ENCODE data around the gene IL6ST.

IL6ST gene

DNA sequence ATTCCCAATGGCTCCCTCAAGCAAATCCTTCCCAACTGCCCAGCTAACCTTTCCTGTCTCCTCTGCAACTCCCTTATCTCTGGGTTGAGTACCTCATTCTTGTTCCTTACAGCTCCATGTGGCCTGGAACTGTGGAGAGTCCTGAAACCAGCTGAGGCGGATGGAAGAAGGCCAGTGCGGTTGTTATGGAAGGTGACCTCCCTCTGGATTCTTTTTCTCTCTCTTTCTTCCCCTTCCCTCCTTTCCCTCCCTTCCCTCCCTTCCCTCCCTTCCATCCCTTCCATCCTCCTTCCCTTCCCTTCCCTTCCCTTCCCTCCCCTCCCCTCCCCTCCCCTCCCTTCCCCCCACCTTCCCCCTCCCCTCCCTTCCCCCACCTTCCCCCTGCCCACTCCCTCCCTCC lies 98.5 kb downstream of the IL6ST start:
- Histone ChIP-seq H3K4me3 (ENCODE audit: severe bottlenecking) (no peak overlapping the region), H3K27me3 (ENCODE audit: insufficient read depth, poor library complexity, severe bottlenecking) (no peaks in the 10 kb centered on the region), H3K4me1 (ENCODE audit: insufficient read depth, poor library complexity, severe bottlenecking) (no peaks in the 10 kb centered on the region), H3K9me3 (ENCODE audit: severe bottlenecking) (no peaks in the 10 kb centered on the region), H3K36me3 (ENCODE audit: low read depth) (no peaks in the 10 kb centered on the region), H3K27ac (ENCODE audit: poor library complexity, severe bottlenecking) (no peak overlapping the region)
- DNase-seq (ENCODE audit: low spot score) (no peak), ATAC-seq (ENCODE audit: low read depth) (no peak)
- TF ChIP-seq, protein P1, sequence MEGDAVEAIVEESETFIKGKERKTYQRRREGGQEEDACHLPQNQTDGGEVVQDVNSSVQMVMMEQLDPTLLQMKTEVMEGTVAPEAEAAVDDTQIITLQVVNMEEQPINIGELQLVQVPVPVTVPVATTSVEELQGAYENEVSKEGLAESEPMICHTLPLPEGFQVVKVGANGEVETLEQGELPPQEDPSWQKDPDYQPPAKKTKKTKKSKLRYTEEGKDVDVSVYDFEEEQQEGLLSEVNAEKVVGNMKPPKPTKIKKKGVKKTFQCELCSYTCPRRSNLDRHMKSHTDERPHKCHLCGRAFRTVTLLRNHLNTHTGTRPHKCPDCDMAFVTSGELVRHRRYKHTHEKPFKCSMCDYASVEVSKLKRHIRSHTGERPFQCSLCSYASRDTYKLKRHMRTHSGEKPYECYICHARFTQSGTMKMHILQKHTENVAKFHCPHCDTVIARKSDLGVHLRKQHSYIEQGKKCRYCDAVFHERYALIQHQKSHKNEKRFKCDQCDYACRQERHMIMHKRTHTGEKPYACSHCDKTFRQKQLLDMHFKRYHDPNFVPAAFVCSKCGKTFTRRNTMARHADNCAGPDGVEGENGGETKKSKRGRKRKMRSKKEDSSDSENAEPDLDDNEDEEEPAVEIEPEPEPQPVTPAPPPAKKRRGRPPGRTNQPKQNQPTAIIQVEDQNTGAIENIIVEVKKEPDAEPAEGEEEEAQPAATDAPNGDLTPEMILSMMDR (IDR thresholded peaks at IDR 0.05; ENCODE audit: poor library complexity, severe bottlenecking), result no peak

DNA sequence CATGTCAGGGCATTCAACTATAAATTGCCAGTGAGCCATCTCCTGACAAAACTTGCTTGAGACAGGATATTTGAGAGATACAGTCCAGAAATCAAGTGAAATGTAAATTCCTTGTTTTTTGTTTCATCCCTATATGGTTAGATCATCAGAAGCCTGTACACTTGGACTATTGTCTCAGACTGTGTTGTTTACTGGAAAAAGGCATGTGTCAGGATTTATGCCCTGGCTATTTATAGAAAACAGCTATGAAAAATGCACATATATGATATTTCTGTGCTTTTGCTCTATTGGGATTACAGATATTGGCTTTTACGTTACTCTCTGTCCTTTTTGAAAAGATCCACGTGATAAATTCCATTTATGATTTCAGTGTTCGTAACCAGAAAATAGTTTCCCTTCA lies 99.4 kb downstream of the IL6ST start:
- no peaks in the 10 kb centered on the region for H3K27me3 ChIP-seq (ENCODE audit: insufficient read depth, poor library complexity, severe bottlenecking)
- ATAC-seq (ENCODE audit: low read depth), result no peak
- H3K4me3 ChIP-seq (ENCODE audit: severe bottlenecking), result no peak overlapping the region
- no peaks in the 10 kb centered on the region for H3K9me3 ChIP-seq (ENCODE audit: severe bottlenecking)
- TF ChIP-seq, protein P1 (IDR thresholded peaks at IDR 0.05; ENCODE audit: poor library complexity, severe bottlenecking), result no peak
- H3K36me3 ChIP-seq (ENCODE audit: low read depth), result no peaks in the 10 kb centered on the region
- DNase-seq (ENCODE audit: low spot score), result no peak
- H3K4me1 ChIP-seq (ENCODE audit: insufficient read depth, poor library complexity, severe bottlenecking), result no peaks in the 10 kb centered on the region
- H3K27ac ChIP-seq (ENCODE audit: poor library complexity, severe bottlenecking), result no peak overlapping the region

DNA sequence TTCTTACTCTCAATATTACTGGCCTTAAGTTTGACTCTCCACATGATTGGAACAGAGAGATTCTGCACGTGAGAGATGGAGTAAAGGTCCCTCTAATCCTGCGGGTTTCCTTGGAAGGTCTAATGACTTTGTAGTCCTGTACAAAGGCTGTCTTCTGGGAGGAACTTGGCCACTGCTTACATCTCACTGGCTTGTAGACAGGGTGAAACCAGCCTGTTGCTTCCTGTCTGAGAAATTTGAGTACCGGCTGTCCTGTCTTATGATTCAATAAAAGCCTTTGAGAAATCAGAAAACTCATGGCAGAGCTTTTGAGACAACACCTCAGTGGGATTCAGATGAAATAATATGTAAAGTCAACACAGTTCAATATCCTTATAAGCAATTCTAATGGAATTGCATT lies 100.6 kb downstream of the IL6ST start:
- no peak for DNase-seq (ENCODE audit: low spot score)
- TF ChIP-seq, protein P1 (IDR thresholded peaks at IDR 0.05; ENCODE audit: poor library complexity, severe bottlenecking), result no peak
- H3K4me1 ChIP-seq (ENCODE audit: insufficient read depth, poor library complexity, severe bottlenecking), result no peaks in the 10 kb centered on the region
- H3K27ac ChIP-seq (ENCODE audit: poor library complexity, severe bottlenecking), result no peak overlapping the region
- no peaks in the 10 kb centered on the region for H3K9me3 ChIP-seq (ENCODE audit: severe bottlenecking)
- H3K4me3 ChIP-seq (ENCODE audit: severe bottlenecking), result no peak overlapping the region
- ATAC-seq (ENCODE audit: low read depth), result no peak
- no peaks in the 10 kb centered on the region for H3K27me3 ChIP-seq (ENCODE audit: insufficient read depth, poor library complexity, severe bottlenecking)
- no peaks in the 10 kb centered on the region for H3K36me3 ChIP-seq (ENCODE audit: low read depth)

DNA sequence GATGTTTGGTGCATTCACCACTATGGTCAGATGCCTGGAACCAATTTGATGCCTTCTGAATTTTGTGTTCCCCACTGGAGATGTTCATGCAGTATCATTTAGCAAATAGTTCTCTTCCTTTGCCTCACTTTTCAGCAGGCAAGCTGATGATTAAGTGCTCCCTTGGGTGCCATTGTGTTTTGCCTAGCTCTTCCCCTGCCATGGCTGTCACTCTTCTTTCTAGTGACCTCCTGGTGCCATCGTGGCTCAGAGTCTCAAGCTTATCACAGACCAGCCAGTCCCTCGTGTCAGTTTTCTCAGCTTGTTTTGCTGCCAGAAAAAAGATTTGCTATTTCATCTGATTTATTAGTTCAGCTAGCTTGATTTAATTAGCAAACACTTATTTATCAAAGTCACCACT lies 102.3 kb downstream of the IL6ST start:
- Histone ChIP-seq H3K9me3 (ENCODE audit: severe bottlenecking) (no peaks in the 10 kb centered on the region), H3K27me3 (ENCODE audit: insufficient read depth, poor library complexity, severe bottlenecking) (no peaks in the 10 kb centered on the region), H3K36me3 (ENCODE audit: low read depth) (no peaks in the 10 kb centered on the region), H3K4me1 (ENCODE audit: insufficient read depth, poor library complexity, severe bottlenecking) (no peaks in the 10 kb centered on the region), H3K4me3 (ENCODE audit: severe bottlenecking) (no peak overlapping the region), H3K27ac (ENCODE audit: poor library complexity, severe bottlenecking) (no peak overlapping the region)
- no peak for DNase-seq (ENCODE audit: low spot score)
- TF ChIP-seq, protein P1 (IDR thresholded peaks at IDR 0.05; ENCODE audit: poor library complexity, severe bottlenecking), result no peak
- ATAC-seq (ENCODE audit: low read depth), result no peak

DNA sequence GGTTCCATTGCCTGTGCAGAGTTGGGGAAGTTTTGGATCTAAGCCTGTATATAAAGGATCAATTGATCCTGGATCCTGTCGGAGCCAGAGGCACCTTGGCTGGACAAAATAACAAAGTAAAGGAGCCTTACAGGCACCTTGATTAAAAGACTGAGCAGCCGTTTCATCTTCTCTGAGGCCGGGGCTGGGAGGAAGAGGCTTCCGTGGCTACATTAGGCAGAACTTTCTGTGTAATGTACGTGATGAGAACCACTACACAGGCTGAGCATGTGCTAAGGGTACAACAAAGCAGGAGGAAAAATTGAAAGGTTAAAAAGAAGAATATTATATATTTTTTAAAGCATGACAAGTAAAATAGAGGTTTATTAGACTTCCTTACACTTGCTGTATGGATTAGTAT lies 106.6 kb downstream of the IL6ST start:
- TF ChIP-seq, protein P1 (IDR thresholded peaks at IDR 0.05; ENCODE audit: poor library complexity, severe bottlenecking), result no peak

More for the DNA sequence above, 106.6 kb downstream of the IL6ST start:
- H3K4me3 ChIP-seq (ENCODE audit: severe bottlenecking), result no peak overlapping the region
- DNase-seq (ENCODE audit: low spot score) (no peak), ATAC-seq (ENCODE audit: low read depth) (no peak)
- no peak overlapping the region for H3K27ac ChIP-seq (ENCODE audit: poor library complexity, severe bottlenecking)
- H3K36me3 ChIP-seq (ENCODE audit: low read depth), result no peaks in the 10 kb centered on the region; the same call in 1 of the 2 replicates
- H3K4me1 ChIP-seq (ENCODE audit: insufficient read depth, poor library complexity, severe bottlenecking), result no peaks in the 10 kb centered on the region
- no peaks in the 10 kb centered on the region for H3K27me3 ChIP-seq (ENCODE audit: insufficient read depth, poor library complexity, severe bottlenecking)
- H3K9me3 ChIP-seq (ENCODE audit: severe bottlenecking), result no peaks in the 10 kb centered on the region

All from RWPE2 (cell line).